Gastrocnemius medialis (tissue), 4 donors: ENCODE measurements around the gene NGDN.

Experiments
- CTCF ChIP-seq, 5 experiments: fragments of 450-650 bp in 3 of 5; fragments of 200-600 bp in 2 of 5; sonication (generic) in 2 of 5; IDR thresholded peaks in 4 of 5; conservative IDR thresholded peaks in 1 of 5; 1 replicate in 4 of 5; 2 replicates in 1 of 5; pipeline ENCODE4 v1.5.1; 2016 to 2019; ENCODE audit warnings: antibody characterized with exemption in 5 of 5, mild to moderate bottlenecking in 3 of 5, moderate library complexity in 3 of 5
- POLR2A ChIP-seq, 2 donors: fragments of 450-650 bp; IDR thresholded peaks; one replicate each; pipeline ENCODE4 v1.6.1; 2017; ENCODE audit warnings: antibody characterized with exemption in 2 of 2, mild to moderate bottlenecking in 2 of 2, moderate library complexity in 2 of 2

GRCh38 chr14:23464700-23465099 lies 4.8 kb upstream of the NGDN start:
- no peak for TF ChIP-seq CTCF (IDR thresholded peaks at IDR 0.05 in 4 of 5, conservative IDR thresholded peaks at IDR 0.05 in 1 of 5)
- no peak for TF ChIP-seq POLR2A (IDR thresholded peaks at IDR 0.05)
